HEK293 (cell line): Measurements from ENCODE around the gene SAXO1.

ENCODE experiments used
- BCL11A ChIP-seq: fragments of 450-650 bp; formaldehyde crosslinking; IDR thresholded peaks from 2 replicates; pipeline ENCODE4 v1.5.1; 2016; ENCODE audit warnings: low read depth, missing biosample characterization, missing genetic modification characterization
- EGR2 ChIP-seq: fragments of 450-650 bp; formaldehyde crosslinking; IDR thresholded peaks from 2 replicates; pipeline ENCODE4 v1.5.1; 2016; ENCODE audit warnings: low read depth, missing biosample characterization, missing genetic modification characterization
- FEZF1 ChIP-seq: fragments of 450-650 bp; formaldehyde crosslinking; IDR thresholded peaks from 2 replicates; pipeline ENCODE4 v1.5.1; 2016; ENCODE audit warnings: missing biosample characterization, missing genetic modification characterization
- GLI2 ChIP-seq: fragments of 450-650 bp; formaldehyde crosslinking; IDR thresholded peaks from 2 replicates; pipeline ENCODE4; 2017; ENCODE audit warnings: missing biosample characterization, missing genetic modification characterization, low read depth, borderline replicate concordance
- GLIS1 ChIP-seq: fragments of 450-650 bp; formaldehyde crosslinking; IDR thresholded peaks from 2 replicates; pipeline ENCODE4 v1.5.1; 2016; ENCODE audit warnings: missing biosample characterization, missing genetic modification characterization
- IKZF3 ChIP-seq: fragments of 450-650 bp; IDR thresholded peaks from 2 replicates; pipeline ENCODE4 v1.5.0; 2018; ENCODE audit warnings: missing biosample characterization, mild to moderate bottlenecking, missing genetic modification characterization, moderate library complexity
- KLF1 ChIP-seq: fragments of 450-650 bp; formaldehyde crosslinking; IDR thresholded peaks from 2 replicates; pipeline ENCODE4 v1.5.1; 2016; ENCODE audit warnings: missing biosample characterization, missing genetic modification characterization
- KLF7 ChIP-seq: fragments of 450-650 bp; formaldehyde crosslinking; IDR thresholded peaks from 2 replicates; pipeline ENCODE4 v1.5.1; 2016; ENCODE audit warnings: missing biosample characterization, missing genetic modification characterization, borderline replicate concordance
- KLF8 ChIP-seq: fragments of 450-650 bp; formaldehyde crosslinking; IDR thresholded peaks from 2 replicates; pipeline ENCODE4 v1.5.1; 2016; ENCODE audit warnings: missing biosample characterization, missing genetic modification characterization
- REPIN1 ChIP-seq: fragments of 450-650 bp; formaldehyde crosslinking; IDR thresholded peaks from 2 replicates; pipeline ENCODE4 v1.5.1; 2017; ENCODE audit warnings: missing biosample characterization, missing genetic modification characterization, low read depth
- SP3 ChIP-seq: fragments of 450-650 bp; formaldehyde crosslinking; IDR thresholded peaks from 2 replicates; pipeline ENCODE4 v1.5.1; 2016; ENCODE audit warnings: missing biosample characterization, missing genetic modification characterization
- SP7 ChIP-seq: fragments of 450-650 bp; formaldehyde crosslinking; IDR thresholded peaks from 2 replicates; pipeline ENCODE4 v1.5.1; 2016; ENCODE audit warnings: missing biosample characterization, missing genetic modification characterization
- TRIM28 ChIP-seq: IDR thresholded peaks from 2 replicates; pipeline ENCODE4 v1.6.1; 2011; ENCODE audit warnings: low read length, control low read depth, borderline replicate concordance
- YY1 ChIP-seq: fragments of 450-650 bp; formaldehyde crosslinking; IDR thresholded peaks from 2 replicates; pipeline ENCODE4 v1.5.1; 2018; ENCODE audit warnings: missing biosample characterization, missing genetic modification characterization
- ZBTB48 ChIP-seq: fragments of 450-650 bp; formaldehyde crosslinking; IDR thresholded peaks from 2 replicates; pipeline ENCODE4 v1.5.1; 2016; ENCODE audit warnings: missing biosample characterization, missing genetic modification characterization
- ZNF121 ChIP-seq: fragments of 450-650 bp; formaldehyde crosslinking; IDR thresholded peaks from 2 replicates; pipeline ENCODE4 v1.5.1; 2016; ENCODE audit warnings: missing biosample characterization, missing genetic modification characterization
- ZNF133 ChIP-seq: fragments of 450-650 bp; formaldehyde crosslinking; IDR thresholded peaks from 2 replicates; pipeline ENCODE4 v1.5.1; 2016; ENCODE audit warnings: missing biosample characterization, missing genetic modification characterization
- ZNF18 ChIP-seq: fragments of 450-650 bp; formaldehyde crosslinking; IDR thresholded peaks from 2 replicates; pipeline ENCODE4 v1.5.1; 2016; ENCODE audit warnings: missing biosample characterization, missing genetic modification characterization
- ZNF223 ChIP-seq: fragments of 450-650 bp; formaldehyde crosslinking; IDR thresholded peaks from 2 replicates; pipeline ENCODE4 v1.5.1; 2016; ENCODE audit warnings: missing biosample characterization, missing genetic modification characterization
- ZNF23 ChIP-seq: fragments of 450-650 bp; formaldehyde crosslinking; IDR thresholded peaks from 2 replicates; pipeline ENCODE4 v1.5.1; 2016; ENCODE audit warnings: missing biosample characterization, missing genetic modification characterization, borderline replicate concordance
- ZNF239 ChIP-seq: fragments of 450-650 bp; formaldehyde crosslinking; IDR thresholded peaks from 2 replicates; pipeline ENCODE4 v1.5.1; 2016; ENCODE audit warnings: missing biosample characterization, missing genetic modification characterization
- ZNF292 ChIP-seq: fragments of 450-650 bp; formaldehyde crosslinking; IDR thresholded peaks from 2 replicates; pipeline ENCODE4 v1.5.1; 2016; ENCODE audit warnings: low read depth, missing biosample characterization, missing genetic modification characterization, borderline replicate concordance
- ZNF311 ChIP-seq: fragments of 450-650 bp; formaldehyde crosslinking; IDR thresholded peaks from 2 replicates; pipeline ENCODE4 v1.5.1; 2017; ENCODE audit warnings: missing biosample characterization, missing genetic modification characterization, borderline replicate concordance
- ZNF398 ChIP-seq: fragments of 450-650 bp; formaldehyde crosslinking; IDR thresholded peaks from 2 replicates; pipeline ENCODE4 v1.5.1; 2017; ENCODE audit warnings: missing biosample characterization, missing genetic modification characterization
- ZNF423 ChIP-seq: fragments of 450-650 bp; formaldehyde crosslinking; IDR thresholded peaks from 2 replicates; pipeline ENCODE4 v1.5.1; 2016; ENCODE audit warnings: missing biosample characterization, missing genetic modification characterization
- ZNF433 ChIP-seq: fragments of 450-650 bp; formaldehyde crosslinking; IDR thresholded peaks from 2 replicates; pipeline ENCODE4 v1.5.1; 2016; ENCODE audit warnings: missing biosample characterization, missing genetic modification characterization, low read depth
- ZNF510 ChIP-seq: fragments of 450-650 bp; formaldehyde crosslinking; IDR thresholded peaks from 2 replicates; pipeline ENCODE4 v1.5.1; 2018; ENCODE audit warnings: mild to moderate bottlenecking, missing genetic modification characterization, missing biosample characterization; ENCODE audit not compliant: insufficient replicate concordance
- ZNF548 ChIP-seq: fragments of 450-650 bp; formaldehyde crosslinking; IDR thresholded peaks from 2 replicates; pipeline ENCODE4 v1.5.1; 2016; ENCODE audit warnings: missing biosample characterization, missing genetic modification characterization
- ZNF600 ChIP-seq: fragments of 450-650 bp; formaldehyde crosslinking; IDR thresholded peaks from 2 replicates; pipeline ENCODE4 v1.5.1; 2016; ENCODE audit warnings: missing biosample characterization, missing genetic modification characterization
- ZNF692 ChIP-seq: fragments of 450-650 bp; formaldehyde crosslinking; IDR thresholded peaks from 2 replicates; pipeline ENCODE4 v1.5.1; 2016; ENCODE audit warnings: missing biosample characterization, missing genetic modification characterization
- ZNF707 ChIP-seq: fragments of 450-650 bp; formaldehyde crosslinking; IDR thresholded peaks from 2 replicates; pipeline ENCODE4 v1.5.1; 2016; ENCODE audit warnings: missing biosample characterization, missing genetic modification characterization
- ZNF776 ChIP-seq: fragments of 450-650 bp; formaldehyde crosslinking; IDR thresholded peaks from 2 replicates; pipeline ENCODE4 v1.5.0; 2017; ENCODE audit warnings: missing biosample characterization, missing genetic modification characterization, borderline replicate concordance
- ZNF777 ChIP-seq: fragments of 450-650 bp; formaldehyde crosslinking; IDR thresholded peaks from 2 replicates; pipeline ENCODE4 v1.5.1; 2017; ENCODE audit warnings: missing biosample characterization, missing genetic modification characterization, borderline replicate concordance
- ZSCAN18 ChIP-seq: fragments of 450-650 bp; formaldehyde crosslinking; IDR thresholded peaks from 2 replicates; pipeline ENCODE4 v1.5.1; 2016; ENCODE audit warnings: missing biosample characterization, missing genetic modification characterization
- ZSCAN23 ChIP-seq: fragments of 450-650 bp; formaldehyde crosslinking; IDR thresholded peaks from 2 replicates; pipeline ENCODE4 v1.5.1; 2016; ENCODE audit warnings: missing biosample characterization, missing genetic modification characterization
- TF ChIP-seq, protein P1 (sequence below): fragments of 450-650 bp; formaldehyde crosslinking; IDR thresholded peaks from 2 replicates; pipeline ENCODE4; 2016; ENCODE audit warnings: missing biosample characterization, missing genetic modification characterization

SAXO1 gene

DNA sequence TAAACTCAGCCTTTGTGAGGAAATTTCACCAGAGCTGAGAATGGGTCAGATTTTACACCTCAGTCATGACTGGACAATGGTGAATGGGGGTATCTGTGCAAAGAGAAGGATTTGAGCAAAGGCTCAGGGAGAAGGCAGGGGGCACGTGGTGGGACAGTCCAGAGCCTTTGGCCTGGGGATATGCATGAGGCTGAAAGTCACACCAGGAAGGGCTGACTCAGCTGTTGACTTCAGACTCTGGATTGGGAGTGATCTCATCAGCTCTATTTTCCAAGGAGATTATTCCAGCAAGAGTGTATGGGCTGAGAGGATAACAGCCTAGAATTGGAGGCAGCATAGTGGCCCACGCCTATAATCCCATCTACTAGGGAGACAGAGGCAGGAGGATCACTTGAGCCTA lies 53.6 kb downstream of the SAXO1 start (continued):
- no peak for TF ChIP-seq GLI2 (tag by site-specific recombination)
- 0 out of 2 replicates have a peak, but pooled peaks have one; percentile 17 for TF ChIP-seq ZNF600 (tag by site-specific recombination)
- no peak for TF ChIP-seq ZNF423 (tag by site-specific recombination)
- no peak for TF ChIP-seq ZNF23 (tag by site-specific recombination)
- no peak for TF ChIP-seq ZSCAN18 (tag by site-specific recombination)
- TF ChIP-seq ZNF707: no peak
- TF ChIP-seq ZBTB48 (tag by site-specific recombination): no peak
- peak; percentile 48; the same call in 1 of the 2 replicates for TF ChIP-seq ZNF18 (tag by site-specific recombination)
- TF ChIP-seq BCL11A (tag by site-specific recombination): no peak
- TF ChIP-seq, protein P1, sequence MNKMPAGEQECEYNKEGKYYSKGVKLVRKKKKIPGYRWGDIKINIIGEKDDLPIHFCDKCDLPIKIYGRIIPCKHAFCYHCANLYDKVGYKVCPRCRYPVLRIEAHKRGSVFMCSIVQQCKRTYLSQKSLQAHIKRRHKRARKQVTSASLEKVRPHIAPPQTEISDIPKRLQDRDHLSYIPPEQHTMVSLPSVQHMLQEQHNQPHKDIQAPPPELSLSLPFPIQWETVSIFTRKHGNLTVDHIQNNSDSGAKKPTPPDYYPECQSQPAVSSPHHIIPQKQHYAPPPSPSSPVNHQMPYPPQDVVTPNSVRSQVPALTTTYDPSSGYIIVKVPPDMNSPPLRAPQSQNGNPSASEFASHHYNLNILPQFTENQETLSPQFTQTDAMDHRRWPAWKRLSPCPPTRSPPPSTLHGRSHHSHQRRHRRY: no peak
- no peak for TF ChIP-seq ZNF223 (tag by site-specific recombination)
- no peak for TF ChIP-seq ZNF292 (tag by site-specific recombination)
- TF ChIP-seq KLF8: no peak
- TF ChIP-seq ZNF398: no peak
- no peak for TF ChIP-seq KLF1 (tag by site-specific recombination)
- TF ChIP-seq SP3 (tag by site-specific recombination): no peak
- no peak for TF ChIP-seq ZNF777 (tag by site-specific recombination)
- no peak for TF ChIP-seq ZSCAN23 (tag by site-specific recombination)
- TF ChIP-seq IKZF3 (tag by site-specific recombination): no peak
- TF ChIP-seq ZNF239: no peak
- no peak for TF ChIP-seq ZNF121 (tag by site-specific recombination)
- no peak for TF ChIP-seq ZNF776
- TF ChIP-seq YY1: no peak
- no peak for TF ChIP-seq TRIM28
- TF ChIP-seq REPIN1 (tag by site-specific recombination): no peak
- no peak for TF ChIP-seq ZNF510
- peak; percentile 62 for TF ChIP-seq SP7 (tag by site-specific recombination)
- no peak for TF ChIP-seq ZNF311
- TF ChIP-seq KLF7: no peak
- no peak for TF ChIP-seq ZNF133 (tag by site-specific recombination)
- no peak for TF ChIP-seq ZNF548
- TF ChIP-seq GLIS1 (tag by site-specific recombination): no peak
- TF ChIP-seq FEZF1 (tag by site-specific recombination): no peak
- no peak for TF ChIP-seq ZNF692 (tag by site-specific recombination)
- TF ChIP-seq EGR2 (tag by site-specific recombination): 0 out of 2 replicates have a peak, but pooled peaks have one; percentile 11
- TF ChIP-seq ZNF433: no peak
